Measurements from ENCODE around the gene CELA3B.
A peak's percentile ranks its signal among the peaks of the same experiment; 100 is the strongest.
"Not testable (repeated sequence)": the region's sequence is repeated elsewhere in the genome, so short reads cannot be mapped to it uniquely, and the experiment has no call there.

Gene CELA3B

GRCh38 chr1:21976703-21977239 lies at the start of gene CELA3B:
CELA3B (plus strand) TSS chr1:21977022; CDS start chr1:21977040, 18 bp downstream.
- DNase-seq (ENCODE audit: low read depth in 2 of 2): not testable (repeated sequence)

GRCh38 chr1:21927533-21928237 lies 49.1 kb upstream of the CELA3B start:
- DNase-seq (ENCODE audit: low read depth in 2 of 2): no peak

- DNase-seq (ENCODE audit: low read depth in 2 of 2): no peak
Observed at GRCh38 chr1:21930080-21930571, 46.7 kb upstream of the CELA3B start.

- no peak for DNase-seq (ENCODE audit: low read depth in 2 of 2)
Observed at GRCh38 chr1:21930629-21931170, 46.1 kb upstream of the CELA3B start.

- DNase-seq (ENCODE audit: low read depth in 2 of 2): peak; percentile 53
Observed at GRCh38 chr1:21931171-21932093, 45.4 kb upstream of the CELA3B start.

- no peak for DNase-seq (ENCODE audit: low read depth in 2 of 2)
Observed at GRCh38 chr1:21932127-21932526, 44.7 kb upstream of the CELA3B start.

GRCh38 chr1:21933397-21934248 lies 43.2 kb upstream of the CELA3B start:
- DNase-seq (ENCODE audit: low read depth in 2 of 2): no peak

- no peak for DNase-seq (ENCODE audit: low read depth in 2 of 2)
Observed at GRCh38 chr1:21935393-21935804, 41.4 kb upstream of the CELA3B start.

GRCh38 chr1:21935891-21936365 lies 40.9 kb upstream of the CELA3B start:
- no peak for DNase-seq (ENCODE audit: low read depth in 2 of 2)

GRCh38 chr1:21936366-21937031 lies 40.3 kb upstream of the CELA3B start:
- DNase-seq (ENCODE audit: low read depth in 2 of 2): no peak

GRCh38 chr1:21937034-21937371 lies 39.8 kb upstream of the CELA3B start, which contains the start of gene HSPG2:
HSPG2 (minus strand) TSS chr1:21937310; CDS start chr1:21937217, 93 bp downstream.
- DNase-seq (ENCODE audit: low read depth in 2 of 2): no peak

- peak; percentile 80 to 81 for DNase-seq (ENCODE audit: low read depth in 2 of 2)
Observed at GRCh38 chr1:21937372-21938121, 39.3 kb upstream of the CELA3B start.

GRCh38 chr1:21938732-21939538 lies 37.9 kb upstream of the CELA3B start:
- DNase-seq (ENCODE audit: low read depth in 2 of 2): no peak

GRCh38 chr1:21939650-21940374 lies 37.0 kb upstream of the CELA3B start:
- peak; percentile 91 to 94 for DNase-seq (ENCODE audit: low read depth in 2 of 2)

- no peak for DNase-seq (ENCODE audit: low read depth in 2 of 2)
Observed at GRCh38 chr1:21940492-21940891, 36.3 kb upstream of the CELA3B start.

- no peak for DNase-seq (ENCODE audit: low read depth in 2 of 2)
Observed at GRCh38 chr1:21941370-21941769, 35.5 kb upstream of the CELA3B start.

- DNase-seq (ENCODE audit: low read depth in 2 of 2): no peak
Observed at GRCh38 chr1:21942464-21942863, 34.4 kb upstream of the CELA3B start.
